WTC11 (cell line): ENCODE measurements around the gene HS3ST4. TPM values are rescaled to one million over a fixed set of nuclear protein-coding genes. Genes with fewer than 3 reads are reported as not detected.

Source experiments
- ATAC-seq: fragments of 200-7000 bp; cut with Tn5 transposase; 2 replicates; pipeline ENCODE4 v1.10.0; 2021; ENCODE audit warnings: mild to moderate bottlenecking, moderate library complexity
- CTCF ChIA-PET: fragments of 300-600 bp; sonication (Branson Sonifier 250); formaldehyde crosslinking; loops from one replicate; lab custom pipeline; 2021; ENCODE audit warnings: antibody characterized with exemption; lab: Charles Lee
- POLR2A ChIA-PET: fragments of 350-600 bp; sonication (Branson Sonifier 250); formaldehyde crosslinking; loops from one replicate; lab custom pipeline; 2021; ENCODE audit warnings: antibody characterized with exemption; lab: Charles Lee
- DNase-seq: peaks from one replicate; pipeline ENCODE4 v3.0.0; 2021; ENCODE audit warnings: low spot score
- H3K27ac Mint-ChIP-seq: 2 replicates; pipeline ENCODE4 v1.8.0; 2021; ENCODE audit warnings: mixed read lengths
- H3K27me3 Mint-ChIP-seq: 2 replicates; pipeline ENCODE4 v1.8.0; 2021; ENCODE audit warnings: low read depth, mild to moderate bottlenecking, moderate library complexity, mixed read lengths
- H3K36me3 Mint-ChIP-seq: 2 replicates; pipeline ENCODE4 v1.8.0; 2021; ENCODE audit warnings: mixed read lengths
- H3K4me1 Mint-ChIP-seq: 2 replicates; pipeline ENCODE4 v1.8.0; 2022; ENCODE audit warnings: mixed read lengths
- H3K4me3 Mint-ChIP-seq: 2 replicates; pipeline ENCODE4 v1.8.0; 2021; ENCODE audit warnings: mild to moderate bottlenecking, moderate library complexity, mixed read lengths
- H3K9me3 Mint-ChIP-seq: 2 replicates; pipeline ENCODE4 v1.8.0; 2021; ENCODE audit warnings: mixed read lengths
- CREM ChIP-seq: sonication (generic); formaldehyde crosslinking; IDR thresholded peaks from 2 replicates; pipeline ENCODE4 v1.8.1; 2022; ENCODE audit warnings: mild to moderate bottlenecking, missing genetic modification reagents, moderate library complexity
- GABPB1 ChIP-seq: sonication (generic); formaldehyde crosslinking; IDR thresholded peaks from 2 replicates; pipeline ENCODE4 v1.8.1; 2023; ENCODE audit warnings: mild to moderate bottlenecking, missing genetic modification reagents
- HMGA2 ChIP-seq: fragments of 250-450 bp; sonication (Bioruptor Pico); IDR thresholded peaks from 2 replicates; pipeline ENCODE4 v1.4.0; 2021; ENCODE audit warnings: mild to moderate bottlenecking, moderate library complexity
- MXD4 ChIP-seq: fragments of 250-450 bp; sonication (Bioruptor Pico); IDR thresholded peaks from 2 replicates; pipeline ENCODE4 v1.8.0; 2021; ENCODE audit warnings: mild to moderate bottlenecking, moderate library complexity, borderline replicate concordance
- NFE2L1 ChIP-seq: sonication (generic); formaldehyde crosslinking; IDR thresholded peaks from 2 replicates; pipeline ENCODE4 v1.8.1; 2023; ENCODE audit warnings: missing genetic modification reagents
- NFYB ChIP-seq: sonication (generic); formaldehyde crosslinking; conservative IDR thresholded peaks from 2 replicates; pipeline ENCODE4 v1.8.0; 2022; ENCODE audit warnings: low read depth, missing genetic modification reagents
- PRRX2 ChIP-seq: fragments of 250-450 bp; sonication (Bioruptor Pico); IDR thresholded peaks from 2 replicates; pipeline ENCODE4 v1.8.0; 2021; ENCODE audit warnings: mild to moderate bottlenecking
- RELA ChIP-seq: sonication (generic); formaldehyde crosslinking; IDR thresholded peaks from 2 replicates; pipeline ENCODE4 v1.8.1; 2022; ENCODE audit warnings: missing genetic modification reagents, mild to moderate bottlenecking, borderline replicate concordance
- ZNF219 ChIP-seq: sonication (generic); formaldehyde crosslinking; IDR thresholded peaks from 2 replicates; pipeline ENCODE4 v1.8.0; 2023; ENCODE audit warnings: missing genetic modification reagents, mild to moderate bottlenecking, borderline replicate concordance
- ZNF317 ChIP-seq: sonication (generic); formaldehyde crosslinking; IDR thresholded peaks from 2 replicates; pipeline ENCODE4 v1.8.1; 2023; ENCODE audit warnings: low read depth, mild to moderate bottlenecking, moderate library complexity, missing genetic modification reagents, borderline replicate concordance
- ZNF416 ChIP-seq: fragments of 250-450 bp; sonication (Bioruptor Pico); IDR thresholded peaks from 2 replicates; pipeline ENCODE4 v1.9.0; 2021; ENCODE audit warnings: mild to moderate bottlenecking, inconsistent platforms
- ZNF423 ChIP-seq: fragments of 250-450 bp; sonication (Bioruptor Pico); IDR thresholded peaks from 2 replicates; pipeline ENCODE4 v2.1.2; 2022; ENCODE audit warnings: mild to moderate bottlenecking, moderate library complexity
- total RNA-seq: library from RNA; stranded (reverse); gene quantifications from 3 replicates; pipeline ENCODE4 v1.2.3, GENCODE V29; 2021
- TF ChIP-seq, protein P1 (sequence below): sonication (generic); formaldehyde crosslinking; IDR thresholded peaks from 2 replicates; pipeline ENCODE4 v1.8.0; 2022; ENCODE audit warnings: mild to moderate bottlenecking, missing genetic modification reagents
- TF ChIP-seq, protein P2 (sequence below): sonication (generic); formaldehyde crosslinking; IDR thresholded peaks from 2 replicates; pipeline ENCODE4 v1.8.1; 2022; ENCODE audit warnings: missing genetic modification reagents, borderline replicate concordance
- TF ChIP-seq, protein P3 (sequence below): sonication (generic); formaldehyde crosslinking; IDR thresholded peaks from 2 replicates; pipeline ENCODE4 v1.8.0; 2022; ENCODE audit warnings: mild to moderate bottlenecking, missing genetic modification reagents
- TF ChIP-seq, protein P4 (sequence below): sonication (generic); formaldehyde crosslinking; IDR thresholded peaks from 2 replicates; pipeline ENCODE4 v1.8.1; 2022; ENCODE audit warnings: low read depth, mild to moderate bottlenecking, moderate library complexity, missing genetic modification reagents, borderline replicate concordance
- TF ChIP-seq, protein P5 (sequence below): sonication (generic); formaldehyde crosslinking; IDR thresholded peaks from 2 replicates; pipeline ENCODE4 v1.8.1; 2023; ENCODE audit warnings: mild to moderate bottlenecking, missing genetic modification reagents, moderate library complexity
- TF ChIP-seq, protein P6 (sequence below): sonication (generic); formaldehyde crosslinking; IDR thresholded peaks from 2 replicates; pipeline ENCODE4 v1.8.1; 2022; ENCODE audit warnings: mild to moderate bottlenecking, missing genetic modification reagents, moderate library complexity, borderline replicate concordance
- TF ChIP-seq, protein P7 (sequence below): sonication (generic); formaldehyde crosslinking; conservative IDR thresholded peaks from 2 replicates; pipeline ENCODE4 v1.8.1; 2023; ENCODE audit warnings: mild to moderate bottlenecking, low read depth, missing genetic modification reagents, moderate library complexity

The HS3ST4 gene
- total RNA-seq, 1 experiment from 2014 or later: 5.4 TPM

DNA sequence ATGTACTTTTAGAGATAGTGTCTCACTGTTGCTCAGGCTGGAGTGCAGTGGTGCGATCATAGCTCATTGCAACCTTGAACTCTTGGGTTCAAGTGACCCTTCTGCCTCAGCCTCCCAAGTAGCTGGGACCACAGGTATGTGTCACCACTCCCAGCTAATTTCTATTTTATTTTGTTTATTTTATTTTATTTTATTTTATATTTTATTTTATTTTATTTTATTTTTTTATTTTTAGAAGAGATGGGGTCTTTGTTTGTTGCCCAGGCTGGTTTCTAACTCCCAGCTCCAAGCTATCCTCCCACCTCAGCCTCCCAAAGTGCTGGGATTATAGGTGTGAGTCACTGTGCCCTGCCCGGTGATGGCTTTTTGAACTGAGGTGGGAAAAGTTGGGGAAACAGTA lies 35.1 kb upstream of the HS3ST4 start:
- H3K27me3 Mint-ChIP-seq: no peaks in the 10 kb centered on the region; the same call in 1 of the 2 replicates
- H3K4me1 Mint-ChIP-seq: peaks cover 9% of the 10 kb centered on the region
- H3K36me3 Mint-ChIP-seq: no peaks in the 10 kb centered on the region
- ATAC-seq (no peak), DNase-seq (no peak)
- no peak overlapping the region for H3K27ac Mint-ChIP-seq
- TF ChIP-seq GABPB1 (CRISPR knock-in tag) (no peak), HMGA2 (peak; percentile 95)
- no peak overlapping the region for H3K4me3 Mint-ChIP-seq
- ChIA-PET POLR2A (interaction anchor here (0.6 kb wide), 1 partner anchor 1896 kb away, joined by 4 read pairs; no protein-coding TSS in a partner anchor), CTCF (no interaction called here)
- peaks cover 9% of the 10 kb centered on the region for H3K9me3 Mint-ChIP-seq

DNA sequence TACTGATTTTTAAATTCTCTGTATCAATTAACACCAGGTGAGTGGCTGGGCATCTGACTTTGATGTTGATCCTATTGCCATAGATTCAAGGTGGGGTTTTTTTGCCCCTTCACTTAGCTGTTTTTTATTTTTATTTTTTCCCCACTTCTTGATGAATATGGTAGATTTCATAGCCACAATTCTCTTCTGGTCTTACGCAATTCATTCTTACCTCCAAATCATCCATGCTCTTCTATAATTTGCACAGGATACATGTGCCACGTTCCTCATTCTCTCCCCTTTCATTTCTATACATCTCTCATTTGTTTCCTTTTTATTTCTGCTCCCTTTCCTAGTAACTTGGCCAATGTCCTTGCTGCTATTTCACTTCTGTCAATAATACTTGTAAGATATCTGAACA lies 14.9 kb upstream of the HS3ST4 start:
- H3K27ac Mint-ChIP-seq: no peak overlapping the region
- peaks cover 7% of the 10 kb centered on the region for H3K4me1 Mint-ChIP-seq
- H3K36me3 Mint-ChIP-seq: no peaks in the 10 kb centered on the region
- DNase-seq: no peak
- no peak overlapping the region for H3K4me3 Mint-ChIP-seq
- TF ChIP-seq, protein P1, sequence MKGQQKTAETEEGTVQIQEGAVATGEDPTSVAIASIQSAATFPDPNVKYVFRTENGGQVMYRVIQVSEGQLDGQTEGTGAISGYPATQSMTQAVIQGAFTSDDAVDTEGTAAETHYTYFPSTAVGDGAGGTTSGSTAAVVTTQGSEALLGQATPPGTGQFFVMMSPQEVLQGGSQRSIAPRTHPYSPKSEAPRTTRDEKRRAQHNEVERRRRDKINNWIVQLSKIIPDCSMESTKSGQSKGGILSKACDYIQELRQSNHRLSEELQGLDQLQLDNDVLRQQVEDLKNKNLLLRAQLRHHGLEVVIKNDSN: no peak
- TF ChIP-seq NFE2L1 (CRISPR knock-in tag) (no peak), ZNF423 (CRISPR knock-in tag) (no peak), HMGA2 (no peak), ZNF416 (CRISPR knock-in tag) (no peak), PRRX2 (no peak), RELA (CRISPR knock-in tag) (no peak), ZNF219 (no peak), CREM (CRISPR knock-in tag) (no peak), NFYB (CRISPR knock-in tag) (no peak), ZNF317 (no peak), MXD4 (no peak)
- TF ChIP-seq, protein P2, sequence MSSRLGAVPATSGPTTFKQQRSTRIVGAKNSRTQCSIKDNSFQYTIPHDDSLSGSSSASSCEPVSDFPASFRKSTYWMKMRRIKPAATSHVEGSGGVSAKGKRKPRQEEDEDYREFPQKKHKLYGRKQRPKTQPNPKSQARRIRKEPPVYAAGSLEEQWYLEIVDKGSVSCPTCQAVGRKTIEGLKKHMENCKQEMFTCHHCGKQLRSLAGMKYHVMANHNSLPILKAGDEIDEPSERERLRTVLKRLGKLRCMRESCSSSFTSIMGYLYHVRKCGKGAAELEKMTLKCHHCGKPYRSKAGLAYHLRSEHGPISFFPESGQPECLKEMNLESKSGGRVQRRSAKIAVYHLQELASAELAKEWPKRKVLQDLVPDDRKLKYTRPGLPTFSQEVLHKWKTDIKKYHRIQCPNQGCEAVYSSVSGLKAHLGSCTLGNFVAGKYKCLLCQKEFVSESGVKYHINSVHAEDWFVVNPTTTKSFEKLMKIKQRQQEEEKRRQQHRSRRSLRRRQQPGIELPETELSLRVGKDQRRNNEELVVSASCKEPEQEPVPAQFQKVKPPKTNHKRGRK (CRISPR knock-in tag): no peak
- TF ChIP-seq, protein P3, sequence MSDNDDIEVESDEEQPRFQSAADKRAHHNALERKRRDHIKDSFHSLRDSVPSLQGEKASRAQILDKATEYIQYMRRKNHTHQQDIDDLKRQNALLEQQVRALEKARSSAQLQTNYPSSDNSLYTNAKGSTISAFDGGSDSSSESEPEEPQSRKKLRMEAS (CRISPR knock-in tag): no peak
- TF ChIP-seq, protein P4, sequence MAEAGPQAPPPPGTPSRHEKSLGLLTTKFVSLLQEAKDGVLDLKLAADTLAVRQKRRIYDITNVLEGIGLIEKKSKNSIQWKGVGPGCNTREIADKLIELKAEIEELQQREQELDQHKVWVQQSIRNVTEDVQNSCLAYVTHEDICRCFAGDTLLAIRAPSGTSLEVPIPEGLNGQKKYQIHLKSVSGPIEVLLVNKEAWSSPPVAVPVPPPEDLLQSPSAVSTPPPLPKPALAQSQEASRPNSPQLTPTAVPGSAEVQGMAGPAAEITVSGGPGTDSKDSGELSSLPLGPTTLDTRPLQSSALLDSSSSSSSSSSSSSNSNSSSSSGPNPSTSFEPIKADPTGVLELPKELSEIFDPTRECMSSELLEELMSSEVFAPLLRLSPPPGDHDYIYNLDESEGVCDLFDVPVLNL (CRISPR knock-in tag): no peak
- TF ChIP-seq, protein P5, sequence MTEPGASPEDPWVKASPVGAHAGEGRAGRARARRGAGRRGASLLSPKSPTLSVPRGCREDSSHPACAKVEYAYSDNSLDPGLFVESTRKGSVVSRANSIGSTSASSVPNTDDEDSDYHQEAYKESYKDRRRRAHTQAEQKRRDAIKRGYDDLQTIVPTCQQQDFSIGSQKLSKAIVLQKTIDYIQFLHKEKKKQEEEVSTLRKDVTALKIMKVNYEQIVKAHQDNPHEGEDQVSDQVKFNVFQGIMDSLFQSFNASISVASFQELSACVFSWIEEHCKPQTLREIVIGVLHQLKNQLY (CRISPR knock-in tag): no peak
- TF ChIP-seq, protein P6, sequence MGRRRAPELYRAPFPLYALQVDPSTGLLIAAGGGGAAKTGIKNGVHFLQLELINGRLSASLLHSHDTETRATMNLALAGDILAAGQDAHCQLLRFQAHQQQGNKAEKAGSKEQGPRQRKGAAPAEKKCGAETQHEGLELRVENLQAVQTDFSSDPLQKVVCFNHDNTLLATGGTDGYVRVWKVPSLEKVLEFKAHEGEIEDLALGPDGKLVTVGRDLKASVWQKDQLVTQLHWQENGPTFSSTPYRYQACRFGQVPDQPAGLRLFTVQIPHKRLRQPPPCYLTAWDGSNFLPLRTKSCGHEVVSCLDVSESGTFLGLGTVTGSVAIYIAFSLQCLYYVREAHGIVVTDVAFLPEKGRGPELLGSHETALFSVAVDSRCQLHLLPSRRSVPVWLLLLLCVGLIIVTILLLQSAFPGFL (CRISPR knock-in tag): no peak
- TF ChIP-seq, protein P7, sequence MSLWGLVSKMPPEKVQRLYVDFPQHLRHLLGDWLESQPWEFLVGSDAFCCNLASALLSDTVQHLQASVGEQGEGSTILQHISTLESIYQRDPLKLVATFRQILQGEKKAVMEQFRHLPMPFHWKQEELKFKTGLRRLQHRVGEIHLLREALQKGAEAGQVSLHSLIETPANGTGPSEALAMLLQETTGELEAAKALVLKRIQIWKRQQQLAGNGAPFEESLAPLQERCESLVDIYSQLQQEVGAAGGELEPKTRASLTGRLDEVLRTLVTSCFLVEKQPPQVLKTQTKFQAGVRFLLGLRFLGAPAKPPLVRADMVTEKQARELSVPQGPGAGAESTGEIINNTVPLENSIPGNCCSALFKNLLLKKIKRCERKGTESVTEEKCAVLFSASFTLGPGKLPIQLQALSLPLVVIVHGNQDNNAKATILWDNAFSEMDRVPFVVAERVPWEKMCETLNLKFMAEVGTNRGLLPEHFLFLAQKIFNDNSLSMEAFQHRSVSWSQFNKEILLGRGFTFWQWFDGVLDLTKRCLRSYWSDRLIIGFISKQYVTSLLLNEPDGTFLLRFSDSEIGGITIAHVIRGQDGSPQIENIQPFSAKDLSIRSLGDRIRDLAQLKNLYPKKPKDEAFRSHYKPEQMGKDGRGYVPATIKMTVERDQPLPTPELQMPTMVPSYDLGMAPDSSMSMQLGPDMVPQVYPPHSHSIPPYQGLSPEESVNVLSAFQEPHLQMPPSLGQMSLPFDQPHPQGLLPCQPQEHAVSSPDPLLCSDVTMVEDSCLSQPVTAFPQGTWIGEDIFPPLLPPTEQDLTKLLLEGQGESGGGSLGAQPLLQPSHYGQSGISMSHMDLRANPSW (CRISPR knock-in tag): no peak
- no peaks in the 10 kb centered on the region for H3K27me3 Mint-ChIP-seq
- no peak for ATAC-seq
- no peaks in the 10 kb centered on the region for H3K9me3 Mint-ChIP-seq
- ChIA-PET CTCF (no interaction called here), POLR2A (interaction anchor here (0.9 kb wide), 1 partner anchor 14 kb away, joined by 3 read pairs; no protein-coding TSS in a partner anchor)
